ENCODE measurements around the gene FGF7. TPM values are rescaled to one million over a fixed set of nuclear protein-coding genes. Genes with fewer than 3 reads are reported as not detected.

FGF7 gene
- total and polyA plus RNA-seq, 2 of the 8 experiments (the other 6 are each of a cell fraction or from before 2014, with no cell fraction given), result not detected

DNA sequence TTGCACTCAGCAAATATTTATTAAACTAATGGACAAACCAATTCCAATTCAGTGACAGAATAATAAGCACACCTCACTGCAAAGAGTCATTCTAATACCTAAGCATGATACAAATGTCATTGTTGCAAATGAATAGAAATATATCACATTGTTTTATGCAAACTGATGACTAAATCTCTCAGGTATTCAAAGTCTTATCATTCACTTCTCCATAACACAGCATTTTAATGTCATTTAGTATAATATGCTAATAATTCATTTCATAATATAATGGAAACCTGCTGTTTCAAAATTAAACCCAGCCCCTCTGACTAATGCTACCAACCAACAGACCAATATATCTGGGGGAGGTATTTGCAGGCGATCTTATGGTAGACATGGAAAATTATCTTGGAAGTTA is 71.8 kb downstream of the FGF7 start:
- Histone ChIP-seq H2BK120ac (replicated peaks; ENCODE audit: low read depth, low read length) (no peak overlapping the region), H3K23ac (ENCODE audit: insufficient read length) (no peak overlapping the region), H2AK5ac (ENCODE audit: low read depth, low read length) (no peak overlapping the region), H3K9me3 (ENCODE audit: insufficient read depth in 2 of 2, low read depth in 1 of 2, low read length in 1 of 2) (no peaks in the 10 kb centered on the region), H3K27ac (ENCODE audit: low read depth, low read length) (no peak overlapping the region), H3K79me1 (ENCODE audit: low read depth, low read length) (no peaks in the 10 kb centered on the region), H3K79me2 (ENCODE audit: control insufficient read depth in 1 of 2, insufficient read depth in 2 of 2, low read length in 2 of 2) (no peaks in the 10 kb centered on the region), H4K91ac (replicated peaks; ENCODE audit: insufficient read length, low read length) (no peak overlapping the region), H2AFZ (ENCODE audit: low read length) (no peak overlapping the region), H3K9ac (replicated peaks in 1 of 4; ENCODE audit: extremely low read depth in 1 of 4, low read depth in 3 of 4, low read length in 3 of 4) (no peak overlapping the region), H3K23me2 (ENCODE audit: low read depth, low read length) (no peaks in the 10 kb centered on the region), H3K4ac (replicated peaks; ENCODE audit: insufficient read length, low read depth, low read length) (no peak overlapping the region), H3K27me3 (replicated peaks in 1 of 4; ENCODE audit: control insufficient read depth in 3 of 4, extremely low read depth in 1 of 4, insufficient read depth in 3 of 4, low read length in 3 of 4) (no peaks in the 10 kb centered on the region), H3K36me3 (ENCODE audit: control insufficient read depth in 2 of 4, insufficient read depth in 4 of 4, low read length in 3 of 4) (no peaks in the 10 kb centered on the region), H2BK15ac (ENCODE audit: low read length) (no peak overlapping the region), H3K4me1 (replicated peaks in 1 of 4; ENCODE audit: control insufficient read depth in 3 of 4, insufficient read depth in 4 of 4, low read length in 3 of 4) (no peaks in the 10 kb centered on the region), H3K14ac (ENCODE audit: insufficient read length) (no peak overlapping the region), H3K4me2 (ENCODE audit: insufficient read depth in 1 of 2, low read depth in 2 of 2, low read length in 2 of 2) (no peak overlapping the region), H4K5ac (ENCODE audit: insufficient read length, low read depth, low read length) (no peak overlapping the region), H2BK12ac (ENCODE audit: low read depth, low read length) (no peak overlapping the region), H4K8ac (ENCODE audit: extremely low read depth, insufficient read depth, low read length) (no peak overlapping the region), H2BK5ac (ENCODE audit: low read depth, low read length) (no peak overlapping the region), H3K18ac (ENCODE audit: extremely low read depth, low read length) (no peak overlapping the region), H4K20me1 (replicated peaks in 1 of 2; ENCODE audit: control insufficient read depth in 1 of 2, insufficient read depth in 2 of 2, low read length in 2 of 2) (no peaks in the 10 kb centered on the region), H3K56ac (replicated peaks; ENCODE audit: insufficient read length, low read depth, low read length) (no peak overlapping the region), H2BK20ac (ENCODE audit: low read length) (no peak overlapping the region), H3K4me3 (ENCODE audit: extremely low read depth in 1 of 4, insufficient read depth in 2 of 4, low read depth in 3 of 4, low read length in 4 of 4) (no peak overlapping the region)
- FAIRE-seq (no peak), DNase-seq (ENCODE audit: low read depth in 1 of 2, low spot score in 2 of 2) (no peak)
- ChIA-PET POLR2A (ENCODE audit: partially characterized antibody) (no interaction called here), CTCF (ENCODE audit: partially characterized antibody) (interaction anchor here (3.3 kb wide), 1 partner anchor 24 kb away, joined by 14 read pairs; no protein-coding TSS in a partner anchor)
- 92% methylated on average over 1 of the region's 1 CpG; no CpG with 5 or more reads in 1 of the 2 experiments for WGBS, 2 experiments (ENCODE audit: extremely low coverage in 1 of 2, insufficient coverage in 1 of 2, insufficient read length in 1 of 2, insufficient replicate concordance in 2 of 2, low coverage in 1 of 2, low lambda C conversion rate in 2 of 2, missing lambda C conversion rate in 1 of 2)
- TF ChIP-seq SP2 (IDR thresholded peaks at IDR 0.05; ENCODE audit: low read length) (no peak), POU5F1 (IDR thresholded peaks at IDR 0.05; ENCODE audit: low read depth, low read length) (no peak), JUN (IDR thresholded peaks at IDR 0.05; ENCODE audit: low read depth, low read length) (no peak), EP300 (IDR thresholded peaks at IDR 0.05; ENCODE audit: borderline replicate concordance in 1 of 2, low read depth in 2 of 2, low read length in 2 of 2) (no peak), HDAC2 (IDR thresholded peaks at IDR 0.05; ENCODE audit: borderline replicate concordance in 1 of 2, low read depth in 2 of 2, low read length in 2 of 2) (no peak), PHF8 (conservative IDR thresholded peaks at IDR 0.05; ENCODE audit: low read depth, low read length) (no peak)

All from H1 (cell line).